A673 (cell line): ENCODE measurements around the gene PRR35. TPM values are rescaled to one million over a fixed set of nuclear protein-coding genes. Genes with fewer than 3 reads are reported as not detected.
A peak's percentile ranks its signal among the peaks of the same experiment; 100 is the strongest.

Source experiments
- BruUV-seq: library from RNA; stranded (reverse); fragments of 400-500 nt; replicated peaks from 2 replicates; lab custom pipeline; 2021; lab: Mats Ljungman, UMichigan
- CTCF ChIA-PET: fragments of 300-600 bp; sonication (Branson Sonifier 250); formaldehyde crosslinking; loops from one replicate; lab custom pipeline; 2022; ENCODE audit warnings: antibody characterized with exemption; lab: Charles Lee
- POLR2A ChIA-PET: fragments of 300-600 bp; sonication (Branson Sonifier 250); formaldehyde crosslinking; loops from one replicate; lab custom pipeline; 2022; ENCODE audit warnings: antibody characterized with exemption; ENCODE audit not compliant: low non-redundant PET; lab: Charles Lee
- DNase-seq: peaks from one replicate; pipeline ENCODE4 v3.0.0-alpha.2; 2015; ENCODE audit warnings: low spot score
- H3K27ac ChIP-seq: fragments of 200-600 bp; sonication (generic); 2 replicates; pipeline ENCODE4 v1.5.1; 2016; ENCODE audit warnings: mixed run types, low read depth, mild to moderate bottlenecking, mixed read lengths, antibody characterized with exemption, low read length; ENCODE audit not compliant: poor library complexity, severe bottlenecking
- H3K27me3 ChIP-seq: fragments of 200-600 bp; sonication (generic); replicated peaks from 2 replicates; pipeline ENCODE4 v1.6.1; 2017; ENCODE audit warnings: mixed run types, low read depth, mild to moderate bottlenecking, mixed read lengths, antibody characterized with exemption, low read length; ENCODE audit not compliant: insufficient read depth, poor library complexity
- H3K36me3 ChIP-seq: fragments of 200-600 bp; sonication (generic); 2 replicates; pipeline ENCODE4 v1.6.1; 2016; ENCODE audit warnings: mixed run types, mild to moderate bottlenecking, mixed read lengths, antibody characterized with exemption, low read length; ENCODE audit not compliant: insufficient read depth, poor library complexity, severe bottlenecking
- H3K4me1 ChIP-seq: fragments of 200-600 bp; sonication (generic); 2 replicates; pipeline ENCODE4 v1.6.1; 2017; ENCODE audit warnings: mixed run types, mild to moderate bottlenecking, mixed read lengths, antibody characterized with exemption, low read length; ENCODE audit not compliant: insufficient read depth, poor library complexity, severe bottlenecking
- H3K4me3 ChIP-seq: fragments of 200-600 bp; sonication (generic); 2 replicates; pipeline ENCODE4 v1.5.1; 2016; ENCODE audit warnings: low read depth, mixed run types, mild to moderate bottlenecking, mixed read lengths, low read length; ENCODE audit not compliant: poor library complexity, severe bottlenecking
- H3K9me3 ChIP-seq: fragments of 200-600 bp; sonication (generic); 2 replicates; pipeline ENCODE4 v1.6.1; 2016; ENCODE audit warnings: mixed run types, low read depth, mild to moderate bottlenecking, mixed read lengths, antibody characterized with exemption, low read length; ENCODE audit not compliant: poor library complexity, severe bottlenecking
- CTCF ChIP-seq: fragments of 300-800, 200-600 bp; sonication (generic); conservative IDR thresholded peaks from 2 replicates; pipeline ENCODE4 v1.5.1; 2017; ENCODE audit warnings: low read depth, mild to moderate bottlenecking, antibody characterized with exemption, low read length, moderate library complexity, mixed read lengths
- EZH2 ChIP-seq: fragments of 200-600 bp; sonication (generic); IDR thresholded peaks from 2 replicates; pipeline ENCODE4 v1.6.1; 2017; ENCODE audit warnings: borderline replicate concordance, low read depth, mild to moderate bottlenecking, mixed read lengths, antibody characterized with exemption, low read length; ENCODE audit not compliant: poor library complexity, severe bottlenecking
- intact Hi-C: fragments of 100-400 bp; cut with micrococcal nuclease; formaldehyde crosslinking; loops from one replicate; pipeline ENCODE4 v1.10.0; 2022; ENCODE audit not compliant: unreplicated experiment
- total RNA-seq: library from RNA; stranded (reverse); gene quantifications from 2 replicates; pipeline ENCODE4 v1.2.3, GENCODE V29; 2021

PRR35 gene
- total RNA-seq, 1 experiment from 2014 or later = not detected

GRCh38 chr16:592518-593306, 32.5 kb downstream of the PRR35 start:
- Histone ChIP-seq H3K9me3 (no peaks in the 10 kb centered on the region), H3K27ac (peak overlapping the region; percentile 30), H3K27me3 (no peaks in the 10 kb centered on the region), H3K4me3 (no peak overlapping the region), H3K4me1 (peaks cover 12% of the 10 kb centered on the region), H3K36me3 (peaks cover 5% of the 10 kb centered on the region)
- ChIA-PET POLR2A (no interaction called here), CTCF (no interaction called here)
- DNase-seq = no peak
- BruUV-seq = no TSS peak
- intact Hi-C loops = no loop called here
- TF ChIP-seq EZH2 = no peak
- TF ChIP-seq CTCF = no peak

- intact Hi-C loops = no loop called here
- H3K9me3 ChIP-seq = no peaks in the 10 kb centered on the region
- no peak overlapping the region for H3K27ac ChIP-seq
- peaks cover 5% of the 10 kb centered on the region for H3K36me3 ChIP-seq
- ChIA-PET CTCF (no interaction called here), POLR2A (no interaction called here)
- no peaks in the 10 kb centered on the region for H3K27me3 ChIP-seq
- BruUV-seq = no TSS peak
- peaks cover 8% of the 10 kb centered on the region for H3K4me1 ChIP-seq
- H3K4me3 ChIP-seq = no peak overlapping the region
- DNase-seq = no peak
- TF ChIP-seq CTCF (no peak), EZH2 (no peak)
These were observed 33.2 kb downstream of the PRR35 start for GRCh38 chr16:593406-593805.

- intact Hi-C loops = no loop called here
- H3K27me3 ChIP-seq = no peaks in the 10 kb centered on the region
- peaks cover 5% of the 10 kb centered on the region for H3K36me3 ChIP-seq
- no peak for DNase-seq
- H3K4me1 ChIP-seq = peaks cover 8% of the 10 kb centered on the region
- no peaks in the 10 kb centered on the region for H3K9me3 ChIP-seq
- ChIA-PET POLR2A (no interaction called here), CTCF (no interaction called here)
- no peak overlapping the region for H3K27ac ChIP-seq
- no peak overlapping the region for H3K4me3 ChIP-seq
- TF ChIP-seq EZH2 = no peak
- TF ChIP-seq CTCF = no peak
- BruUV-seq = no TSS peak
These were observed 33.6 kb downstream of the PRR35 start for GRCh38 chr16:593807-594206.
